Ascending aorta (tissue), 2 donors: ENCODE results near the gene PCDHGA1. TPM values are rescaled to one million over a fixed set of nuclear protein-coding genes. Genes with fewer than 3 reads are reported as not detected.
A peak's percentile ranks its signal among the peaks of the same experiment; 100 is the strongest.
"Not testable (repeated sequence)": the region's sequence is repeated elsewhere in the genome, so short reads cannot be mapped to it uniquely, and the experiment has no call there.

Experiments
- DNase-seq, 2 donors: peaks; one replicate each; pipeline ENCODE4 v3.0.0-alpha.2; 2019; ENCODE audit warnings: low spot score in 2 of 2
- H3K27ac ChIP-seq, 2 donors: fragments of 200-600 bp; sonication (generic); one replicate each; pipeline ENCODE4 v1.5.1; 2016 to 2017; ENCODE audit warnings: mild to moderate bottlenecking in 1 of 2
- H3K27me3 ChIP-seq: fragments of 200-600 bp; sonication (generic); one replicate; pipeline ENCODE4 v1.5.1; 2017
- H3K36me3 ChIP-seq, 2 donors: fragments of 200-600 bp; sonication (generic); one replicate each; pipeline ENCODE4 v1.5.1; 2016
- H3K4me1 ChIP-seq, 2 donors: fragments of 200-600 bp; sonication (generic); one replicate each; pipeline ENCODE4 v1.5.1; 2016 to 2017; ENCODE audit warnings: mild to moderate bottlenecking in 1 of 2
- H3K4me3 ChIP-seq, 2 donors: fragments of 200-600 bp; sonication (generic); one replicate each; pipeline ENCODE4 v1.5.1; 2016 to 2017; ENCODE audit warnings: mild to moderate bottlenecking in 1 of 2
- H3K9me3 ChIP-seq, 2 donors: fragments of 200-600 bp; sonication (generic); one replicate each; pipeline ENCODE4 v1.5.1; 2016
- CTCF ChIP-seq, 3 experiments: fragments of 200-600 bp in 2 of 3; fragments of 450-650 bp in 1 of 3; sonication (generic) in 2 of 3; IDR thresholded peaks; one replicate each; pipeline ENCODE4 v1.5.1; 2016 to 2019; ENCODE audit warnings: antibody characterized with exemption in 3 of 3, mild to moderate bottlenecking in 1 of 3, moderate library complexity in 1 of 3
- intact Hi-C: fragments of 100-400 bp; cut with DNase I; formaldehyde crosslinking; loops from one replicate; pipeline ENCODE4 v1.15.1; 2023
- total RNA-seq: library from RNA; depleted of rRNA; stranded (reverse); fragments of >200 nt; gene quantifications from one replicate; pipeline ENCODE4 v1.1.0, GENCODE V29; 2016

Gene PCDHGA1
- total RNA-seq, 1 donor from 2014 or later: not detected

GRCh38 chr5:141399555-141400258 is 69.4 kb downstream of the PCDHGA1 start:
- H3K9me3 ChIP-seq: peaks cover 79 to 97% of the 10 kb centered on the region in 2 donors
- H3K27me3 ChIP-seq: no peaks in the 10 kb centered on the region
- H3K4me3 ChIP-seq: peak overlapping the region in 1 of 2 donors; percentile 20
- TF ChIP-seq CTCF (IDR thresholded peaks at IDR 0.05): no peak
- H3K36me3 ChIP-seq: peaks cover 0 to 5% of the 10 kb centered on the region in 2 donors
- intact Hi-C loops: loop anchor here (5.0 to 10.0 kb wide), 2 partner anchors 125 to 163 kb away; no protein-coding TSS in a partner anchor
- no peaks in the 10 kb centered on the region for H3K4me1 ChIP-seq
- DNase-seq: no peak
- no peak overlapping the region for H3K27ac ChIP-seq

GRCh38 chr5:141402553-141403243 is 72.4 kb downstream of the PCDHGA1 start, which contains the start of gene PCDHGA9:
TSS of gene PCDHGA9 (plus strand) at chr5:141402778. CDS start at chr5:141402953, 175 bp downstream.
- intact Hi-C loops: loop anchor here (5.0 to 10.0 kb wide), 2 partner anchors 122 to 160 kb away; no protein-coding TSS in a partner anchor
- H3K4me1 ChIP-seq: no peaks in the 10 kb centered on the region
- TF ChIP-seq CTCF (IDR thresholded peaks at IDR 0.05): peak in 2 of 3 experiments; percentile 20 to 23
- H3K36me3 ChIP-seq: peaks cover 4 to 5% of the 10 kb centered on the region in 2 donors
- H3K27ac ChIP-seq: no peak within 1 kb of the TSS
- H3K9me3 ChIP-seq: peaks cover 87 to 97% of the 10 kb centered on the region in 2 donors
- H3K27me3 ChIP-seq: no peaks in the 10 kb centered on the region
- no peak for DNase-seq
- H3K4me3 ChIP-seq: peak within 1 kb of the TSS; percentile 37 to 45

GRCh38 chr5:141403387-141403786 is 73.1 kb downstream of the PCDHGA1 start:
- Histone ChIP-seq H3K27ac (no peak overlapping the region), H3K9me3 (peaks cover 92 to 100% of the 10 kb centered on the region in 2 donors), H3K4me1 (no peaks in the 10 kb centered on the region), H3K4me3 (peak overlapping the region; percentile 37 to 45), H3K27me3 (no peaks in the 10 kb centered on the region), H3K36me3 (peaks cover 4 to 5% of the 10 kb centered on the region in 2 donors)
- intact Hi-C loops: loop anchor here (5.0 to 10.0 kb wide), 2 partner anchors 121 to 159 kb away; no protein-coding TSS in a partner anchor
- TF ChIP-seq CTCF (IDR thresholded peaks at IDR 0.05): no peak
- no peak for DNase-seq

GRCh38 chr5:141407790-141408505 is 77.6 kb downstream of the PCDHGA1 start, which contains the start of gene PCDHGB6:
TSS of gene PCDHGB6 (plus strand) at chr5:141408021. CDS start at chr5:141408203, 182 bp downstream.
- Histone ChIP-seq H3K9me3 (peaks cover 95 to 100% of the 10 kb centered on the region in 2 donors), H3K4me3 (peak within 1 kb of the TSS; percentile 34 to 42)
- not testable (repeated sequence) for H3K27me3 ChIP-seq, H3K27ac ChIP-seq, H3K4me1 ChIP-seq, H3K36me3 ChIP-seq
- intact Hi-C loops: loop anchor here (10.0 kb wide), 1 partner anchor 117 kb away; no protein-coding TSS in a partner anchor
- peak in 1 of 2 donors; percentile 61 for DNase-seq
- peak in 2 of 3 experiments; percentile 15 to 21 for TF ChIP-seq CTCF (IDR thresholded peaks at IDR 0.05)
